HG03575 (cell line): ENCODE results near the gene HBZ.
"Not testable (repeated sequence)": the region's sequence is repeated elsewhere in the genome, so short reads cannot be mapped to it uniquely, and the experiment has no call there.

Experiments
- ATAC-seq: cut with Tn5 transposase; IDR thresholded peaks from one replicate; pipeline ENCODE4 v1.9.1; 2021; ENCODE audit not compliant: unreplicated experiment, insufficient number of reproducible peaks, low FRiP score; ENCODE audit errors: extremely low read depth

HBZ gene

GRCh38 chr16:162271-162991, 10.0 kb downstream of the HBZ start:
- no peak for ATAC-seq

GRCh38 chr16:163139-163538, 10.7 kb downstream of the HBZ start:
- ATAC-seq = not testable (repeated sequence)

GRCh38 chr16:163696-164095, 11.3 kb downstream of the HBZ start:
- not testable (repeated sequence) for ATAC-seq

- ATAC-seq = not testable (repeated sequence)
Observed at GRCh38 chr16:164134-164823, 11.8 kb downstream of the HBZ start.

- ATAC-seq = no peak
Observed at GRCh38 chr16:164827-165538, 12.5 kb downstream of the HBZ start.

- no peak for ATAC-seq
Observed at GRCh38 chr16:165539-166374, 13.3 kb downstream of the HBZ start, which contains the start of gene HBM. Gene HBM (plus strand): TSS chr16:165978. CDS start chr16:165998, 20 bp downstream.

GRCh38 chr16:166375-167121, 14.1 kb downstream of the HBZ start:
- no peak for ATAC-seq

- no peak for ATAC-seq
Observed at GRCh38 chr16:167122-167690, 14.8 kb downstream of the HBZ start.

GRCh38 chr16:168424-168823, 16.0 kb downstream of the HBZ start:
- no peak for ATAC-seq

- ATAC-seq = no peak
Observed at GRCh38 chr16:169014-169413, 16.6 kb downstream of the HBZ start.

GRCh38 chr16:170088-170507, 17.7 kb downstream of the HBZ start:
- ATAC-seq = not testable (repeated sequence)

GRCh38 chr16:170788-171187, 18.3 kb downstream of the HBZ start:
- ATAC-seq = no peak

- not testable (repeated sequence) for ATAC-seq
Observed at GRCh38 chr16:172374-172941, 20.0 kb downstream of the HBZ start, which contains the start of gene HBA2. Gene HBA2 (plus strand): TSS chr16:172876. CDS start chr16:172913, 37 bp downstream.

GRCh38 chr16:173211-173854, 20.9 kb downstream of the HBZ start:
- not testable (repeated sequence) for ATAC-seq

- not testable (repeated sequence) for ATAC-seq
Observed at GRCh38 chr16:173928-174769, 21.7 kb downstream of the HBZ start.
